Measurements from ENCODE around the gene ZEB2.

DNA sequence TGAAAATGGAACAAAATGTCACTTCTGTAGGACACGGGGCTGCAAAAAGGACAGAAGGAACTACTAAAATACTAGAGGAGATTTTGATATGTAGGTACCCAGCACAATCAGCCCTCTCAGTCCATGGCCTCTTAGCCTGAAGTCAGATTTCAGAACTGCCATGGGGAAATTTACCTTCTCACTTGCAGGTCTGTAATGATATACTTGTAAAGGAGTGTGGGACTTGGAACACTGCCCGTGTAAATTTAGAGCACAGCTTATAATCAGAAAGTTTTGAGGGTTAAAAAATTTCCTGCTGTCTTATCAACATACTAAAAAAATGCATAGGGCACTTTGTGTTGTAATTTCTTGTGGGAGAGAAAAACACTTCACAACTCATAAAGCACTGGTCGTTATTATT is 60.6 kb downstream of the ZEB2 start:
- TF ChIP-seq CTCF (IDR thresholded peaks at IDR 0.05) (no peak), POLR2A (IDR thresholded peaks at IDR 0.05) (no peak)
